Measurements from ENCODE around the gene C14orf93.

- TF ChIP-seq CTCF (IDR thresholded peaks at IDR 0.05) (peak; percentile 86 to 94 (median 93)), POLR2AphosphoS5 (IDR thresholded peaks at IDR 0.05) (no peak)
Measured at GRCh38 chr14:22986508-22987054, 23.4 kb downstream of the C14orf93 start.

All from transverse colon (tissue), 4 donors.